AG04450 (cell line): ENCODE measurements around the gene SF3B3. TPM values are rescaled to one million over a fixed set of nuclear protein-coding genes. Genes with fewer than 3 reads are reported as not detected.

Experiments used
- CTCF ChIA-PET: fragments of 300-600, 350-600 bp; formaldehyde crosslinking; extraction: SDS; loops from one replicate; lab custom pipeline; 2022; ENCODE audit warnings: antibody characterized with exemption, inconsistent platforms; lab: Charles Lee
- POLR2A ChIA-PET: fragments of 350-600 bp; formaldehyde crosslinking; extraction: SDS; loops from one replicate; lab custom pipeline; 2021; ENCODE audit warnings: antibody characterized with exemption, inconsistent platforms; lab: Yijun Ruan, JAX
- DNase-seq: peaks from one replicate; pipeline ENCODE4 v3.0.0-alpha.2; 2011; ENCODE audit warnings: low read depth, low spot score
- H3K27ac ChIP-seq: one replicate; pipeline ENCODE4 v1.5.1; 2012; ENCODE audit warnings: low read depth, low read length, control low read depth
- H3K27me3 ChIP-seq: one replicate; pipeline ENCODE4 v1.6.0; 2012; ENCODE audit warnings: low read length; ENCODE audit not compliant: control insufficient read depth, insufficient read depth
- H3K4me3 ChIP-seq: 2 replicates; pipeline ENCODE4 v1.5.1; 2011; ENCODE audit warnings: mild to moderate bottlenecking, low read depth, low read length, control low read depth
- H3K9me3 ChIP-seq: 2 replicates; pipeline ENCODE4 v1.5.1; 2012; ENCODE audit warnings: low read length; ENCODE audit not compliant: control insufficient read depth, insufficient read depth
- CTCF ChIP-seq: IDR thresholded peaks from 2 replicates; pipeline ENCODE4 v1.5.1; 2011; ENCODE audit warnings: low read depth, low read length, control low read depth, inconsistent platforms
- polyA minus RNA-seq: library from RNA; depleted of rRNA, polyadenylated mRNA; stranded (reverse); fragments of >200 nt; gene quantifications from 2 replicates; pipeline ENCODE4 v1.2.3, GENCODE V29; 2011; rRNA and poly(A)+ RNA removed
- polyA plus RNA-seq: library from polyadenylated mRNA; depleted of rRNA; stranded (reverse); fragments of >200 nt; gene quantifications from 2 replicates; pipeline ENCODE4 v1.2.3, GENCODE V29; 2011; rRNA removed

SF3B3 gene
- 139 and 169 TPM in 2 replicates for polyA plus RNA-seq
- 200 and 213 TPM in 2 replicates for polyA minus RNA-seq

GRCh38 chr16:70523743-70524398 is at the start of gene SF3B3:
SF3B3 (plus strand) TSS chr16:70523816; CDS start chr16:70526657, 2,841 bp downstream.
- Histone ChIP-seq H3K27me3 (no peaks in the 10 kb centered on the region), H3K4me3 (peak within 1 kb of the TSS; percentile 98), H3K27ac (peak within 1 kb of the TSS; percentile 65), H3K9me3 (no peaks in the 10 kb centered on the region; the same call in 1 of the 2 replicates)
- no peak for DNase-seq
- ChIA-PET CTCF (no interaction called here), POLR2A (interaction anchor here (0.7 to 1.1 kb wide), 3 partner anchors 53 to 143 kb away, joined by 4 to 6 read pairs (median 4); no protein-coding TSS in a partner anchor)
- no peak for TF ChIP-seq CTCF

- CTCF ChIA-PET: interaction anchor here (0.6 kb wide), 1 partner anchor 69 kb away, joined by 3 read pairs; no protein-coding TSS in a partner anchor
- Histone ChIP-seq H3K27ac (no peak overlapping the region), H3K27me3 (no peaks in the 10 kb centered on the region), H3K9me3 (no peaks in the 10 kb centered on the region; the same call in 1 of the 2 replicates), H3K4me3 (no peak overlapping the region)
- POLR2A ChIA-PET: interaction anchor here (0.6 kb wide), 1 partner anchor 106 kb away, joined by 3 read pairs; no protein-coding TSS in a partner anchor
- DNase-seq: no peak
- TF ChIP-seq CTCF: no peak
Observed at GRCh38 chr16:70474320-70475053, 49.1 kb upstream of the SF3B3 start.

GRCh38 chr16:70475054-70475871 is 48.4 kb upstream of the SF3B3 start:
- Histone ChIP-seq H3K27ac (no peak overlapping the region), H3K4me3 (no peak overlapping the region), H3K9me3 (no peaks in the 10 kb centered on the region; the same call in 1 of the 2 replicates), H3K27me3 (no peaks in the 10 kb centered on the region)
- no peak for TF ChIP-seq CTCF
- ChIA-PET CTCF (no interaction called here), POLR2A (interaction anchor here (0.6 kb wide), 1 partner anchor 107 kb away, joined by 3 read pairs; no protein-coding TSS in a partner anchor)
- no peak for DNase-seq

- Histone ChIP-seq H3K9me3 (no peaks in the 10 kb centered on the region; the same call in 1 of the 2 replicates), H3K27me3 (no peaks in the 10 kb centered on the region), H3K27ac (peak overlapping the region; percentile 77), H3K4me3 (no peak overlapping the region)
- peak; percentile 50 for DNase-seq
- TF ChIP-seq CTCF: no peak
- POLR2A ChIA-PET: interaction anchor here (0.6 to 1.3 kb wide), 3 partner anchors 16 to 95 kb away, joined by 4 to 11 read pairs (median 5); no protein-coding TSS in a partner anchor
- CTCF ChIA-PET: interaction anchor here (0.6 kb wide), 1 partner anchor 158 kb away, joined by 4 read pairs; no protein-coding TSS in a partner anchor
Observed at GRCh38 chr16:70476272-70477020, 47.2 kb upstream of the SF3B3 start.
